Hepatocyte (in vitro differentiated cells): Measurements from ENCODE around the gene RAB12. TPM values are rescaled to one million over a fixed set of nuclear protein-coding genes. Genes with fewer than 3 reads are reported as not detected.

Source experiments
- DNase-seq: peaks from one replicate; pipeline ENCODE4 v3.0.0-alpha.2; 2016; ENCODE audit warnings: low spot score
- H2AFZ ChIP-seq: fragments of 200-600 bp; sonication (generic); 2 replicates; pipeline ENCODE4 v1.6.0; 2016; ENCODE audit warnings: antibody characterized with exemption, mild to moderate bottlenecking
- H3K27ac ChIP-seq: fragments of 200-600 bp; sonication (generic); 2 replicates; pipeline ENCODE4 v1.5.1; 2016; ENCODE audit warnings: mild to moderate bottlenecking
- H3K27me3 ChIP-seq: fragments of 200-600 bp; sonication (generic); 2 replicates; pipeline ENCODE4 v1.6.1; 2016
- H3K36me3 ChIP-seq: fragments of 200-600 bp; sonication (generic); replicated peaks from 2 replicates; pipeline ENCODE4 v1.5.1; 2016; ENCODE audit warnings: low read depth; ENCODE audit not compliant: insufficient read depth
- H3K4me1 ChIP-seq: fragments of 200-600 bp; sonication (generic); 2 replicates; pipeline ENCODE4 v1.5.1; 2016; ENCODE audit warnings: mild to moderate bottlenecking, moderate library complexity; ENCODE audit not compliant: insufficient read depth
- H3K4me2 ChIP-seq: fragments of 200-600 bp; sonication (generic); 2 replicates; pipeline ENCODE4 v1.6.0; 2016
- H3K4me3 ChIP-seq: fragments of 200-600 bp; sonication (generic); 2 replicates; pipeline ENCODE4 v1.5.1; 2016; ENCODE audit warnings: mild to moderate bottlenecking
- H3K79me2 ChIP-seq: fragments of 200-600 bp; sonication (generic); 2 replicates; pipeline ENCODE4 v1.6.0; 2017; ENCODE audit warnings: mild to moderate bottlenecking
- H3K9me2 ChIP-seq: fragments of 200-600 bp; sonication (generic); replicated peaks from 2 replicates; pipeline ENCODE4 v1.6.0; 2017; ENCODE audit warnings: mild to moderate bottlenecking; ENCODE audit not compliant: insufficient read depth
- H3K9me3 ChIP-seq: fragments of 200-600 bp; sonication (generic); 2 replicates; pipeline ENCODE4 v1.5.1; 2016; ENCODE audit warnings: low read depth, mild to moderate bottlenecking
- H4K20me1 ChIP-seq: fragments of 200-600 bp; sonication (generic); 2 replicates; pipeline ENCODE4 v1.6.0; 2016; ENCODE audit warnings: mild to moderate bottlenecking; ENCODE audit not compliant: insufficient read depth, poor library complexity, severe bottlenecking
- EZH2 ChIP-seq: fragments of 200-600 bp; sonication (generic); IDR thresholded peaks from 2 replicates; pipeline ENCODE4 v1.6.1; 2016; ENCODE audit warnings: antibody characterized with exemption, mild to moderate bottlenecking, borderline replicate concordance
- EZH2phosphoT487 ChIP-seq: fragments of 200-600 bp; sonication (generic); IDR thresholded peaks from one replicate; pipeline ENCODE4 v1.6.1; 2018; ENCODE audit warnings: antibody characterized with exemption, mild to moderate bottlenecking, low read depth, moderate library complexity; ENCODE audit not compliant: unreplicated experiment, severe bottlenecking
- WGBS: methylation state at CpG from one replicate; pipeline ENCODE4 v1.1.6; 2016; ENCODE audit warnings: low lambda C conversion rate; ENCODE audit errors: missing lambda C conversion rate; 5-methylcytosine and 5-hydroxymethylcytosine counted together
- polyA plus RNA-seq: library from polyadenylated mRNA; unstranded; fragments of >200 nt; fragmentation: Nextera tagmentation; extraction: Ambion mirVana; gene quantifications from 2 replicates; pipeline ENCODE4 v1.2.1, GENCODE V29; 2016
- total RNA-seq: library from RNA; depleted of rRNA; stranded (reverse); fragments of >200 nt; gene quantifications from 2 replicates; pipeline ENCODE4 v1.2.3, GENCODE V29; 2014
- TF ChIP-seq, protein P1 (sequence below): fragments of 200-600 bp; sonication (generic); IDR thresholded peaks from 2 replicates; pipeline ENCODE4 v1.5.1; 2016; ENCODE audit warnings: antibody characterized with exemption, mild to moderate bottlenecking; ENCODE audit not compliant: poor library complexity

RAB12 gene
- total and polyA plus RNA-seq, 2 experiments from 2014 or later, result 4.7 to 33.2 TPM

DNA sequence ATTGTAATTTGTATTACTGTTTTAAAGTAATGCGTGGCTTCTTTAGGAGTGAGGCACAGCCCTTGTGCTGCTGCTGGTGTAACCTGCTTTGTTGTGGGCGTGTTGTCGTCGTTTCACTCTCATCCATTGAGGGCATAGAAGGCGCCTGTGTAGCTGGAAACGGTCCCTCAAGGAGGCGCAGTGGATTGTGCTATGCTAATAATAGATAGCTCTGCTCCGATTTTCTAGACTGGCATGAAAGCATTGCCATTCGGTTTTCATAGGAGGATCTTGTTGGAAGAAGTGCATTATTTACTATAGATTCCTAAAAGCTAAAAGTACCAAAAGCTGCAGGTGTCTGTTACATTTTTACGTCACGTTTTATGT, 17.9 kb downstream of the RAB12 start:
- no peak overlapping the region for H2AFZ ChIP-seq
- WGBS, result 85% methylated on average over 11 of the region's 11 CpGs
- H3K9me2 ChIP-seq, result no peaks in the 10 kb centered on the region
- H3K79me2 ChIP-seq, result peaks cover 68% of the 10 kb centered on the region
- no peak for TF ChIP-seq EZH2
- no peak for TF ChIP-seq EZH2phosphoT487
- TF ChIP-seq, protein P1, sequence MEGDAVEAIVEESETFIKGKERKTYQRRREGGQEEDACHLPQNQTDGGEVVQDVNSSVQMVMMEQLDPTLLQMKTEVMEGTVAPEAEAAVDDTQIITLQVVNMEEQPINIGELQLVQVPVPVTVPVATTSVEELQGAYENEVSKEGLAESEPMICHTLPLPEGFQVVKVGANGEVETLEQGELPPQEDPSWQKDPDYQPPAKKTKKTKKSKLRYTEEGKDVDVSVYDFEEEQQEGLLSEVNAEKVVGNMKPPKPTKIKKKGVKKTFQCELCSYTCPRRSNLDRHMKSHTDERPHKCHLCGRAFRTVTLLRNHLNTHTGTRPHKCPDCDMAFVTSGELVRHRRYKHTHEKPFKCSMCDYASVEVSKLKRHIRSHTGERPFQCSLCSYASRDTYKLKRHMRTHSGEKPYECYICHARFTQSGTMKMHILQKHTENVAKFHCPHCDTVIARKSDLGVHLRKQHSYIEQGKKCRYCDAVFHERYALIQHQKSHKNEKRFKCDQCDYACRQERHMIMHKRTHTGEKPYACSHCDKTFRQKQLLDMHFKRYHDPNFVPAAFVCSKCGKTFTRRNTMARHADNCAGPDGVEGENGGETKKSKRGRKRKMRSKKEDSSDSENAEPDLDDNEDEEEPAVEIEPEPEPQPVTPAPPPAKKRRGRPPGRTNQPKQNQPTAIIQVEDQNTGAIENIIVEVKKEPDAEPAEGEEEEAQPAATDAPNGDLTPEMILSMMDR, result no peak
- DNase-seq, result no peak
- no peaks in the 10 kb centered on the region for H3K27me3 ChIP-seq
- no peaks in the 10 kb centered on the region for H3K4me1 ChIP-seq
- H3K4me3 ChIP-seq, result no peak overlapping the region
- H3K27ac ChIP-seq, result no peak overlapping the region
- H3K4me2 ChIP-seq, result no peak overlapping the region
- no peaks in the 10 kb centered on the region for H3K9me3 ChIP-seq
- peaks cover 17% of the 10 kb centered on the region for H4K20me1 ChIP-seq
- no peaks in the 10 kb centered on the region for H3K36me3 ChIP-seq

DNA sequence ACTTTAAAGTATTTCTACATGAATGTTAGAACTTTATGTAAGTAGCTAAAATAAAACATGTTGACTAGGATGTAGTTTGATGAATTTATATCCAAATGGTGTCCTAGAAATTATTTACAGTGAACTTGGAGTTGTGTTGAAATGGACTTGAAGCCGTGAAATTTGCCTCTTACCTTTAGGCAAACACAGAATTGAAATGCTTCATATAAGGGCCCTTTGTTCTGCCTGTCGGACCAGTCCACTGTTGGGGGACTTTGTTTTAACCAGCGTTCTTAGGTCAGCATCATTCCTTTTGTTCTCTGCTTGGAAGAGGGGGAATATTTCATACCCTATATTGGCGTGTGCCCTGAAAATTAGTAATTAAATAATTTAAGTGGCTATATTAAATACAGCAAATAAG, 18.3 kb downstream of the RAB12 start:
- Histone ChIP-seq H3K36me3 (no peaks in the 10 kb centered on the region), H3K4me3 (no peak overlapping the region), H3K27ac (no peak overlapping the region), H4K20me1 (peaks cover 17% of the 10 kb centered on the region), H3K79me2 (peaks cover 64% of the 10 kb centered on the region), H3K27me3 (no peaks in the 10 kb centered on the region), H3K4me2 (no peak overlapping the region), H2AFZ (no peak overlapping the region), H3K9me3 (no peaks in the 10 kb centered on the region), H3K9me2 (no peaks in the 10 kb centered on the region), H3K4me1 (no peaks in the 10 kb centered on the region)
- no peak for DNase-seq
- TF ChIP-seq EZH2 (no peak), EZH2phosphoT487 (no peak)
- TF ChIP-seq, protein P1, result no peak
- WGBS, result 83% methylated on average over 4 of the region's 4 CpGs

DNA sequence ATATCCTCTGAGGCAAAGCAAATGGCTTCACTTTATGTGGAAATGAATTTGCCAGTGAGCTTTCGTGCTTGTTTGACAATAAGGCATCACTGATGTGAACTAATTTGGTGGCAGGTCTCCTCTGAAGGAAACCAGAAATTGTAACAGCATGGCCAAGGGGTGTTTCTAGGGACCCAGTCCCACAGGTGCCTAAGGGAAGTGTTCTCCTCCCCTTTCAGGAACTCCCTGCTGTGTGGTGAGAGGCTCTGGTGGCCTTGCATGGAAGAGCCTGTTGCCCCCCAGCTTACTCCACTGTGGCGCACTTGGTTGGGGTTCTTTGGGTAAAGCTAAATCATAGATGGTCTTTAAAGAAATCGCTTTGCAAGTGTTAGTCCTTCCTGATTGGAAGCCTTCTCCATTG, 20.4 kb downstream of the RAB12 start:
- Histone ChIP-seq H3K4me1 (no peaks in the 10 kb centered on the region), H3K36me3 (no peaks in the 10 kb centered on the region), H3K4me2 (no peak overlapping the region), H4K20me1 (peaks cover 6% of the 10 kb centered on the region), H3K27me3 (no peaks in the 10 kb centered on the region), H3K79me2 (peaks cover 45% of the 10 kb centered on the region), H3K9me2 (no peaks in the 10 kb centered on the region), H2AFZ (no peak overlapping the region), H3K4me3 (no peak overlapping the region), H3K9me3 (no peaks in the 10 kb centered on the region), H3K27ac (no peak overlapping the region)
- 96% methylated on average over 3 of the region's 3 CpGs for WGBS
- DNase-seq, result no peak
- TF ChIP-seq EZH2 (no peak), EZH2phosphoT487 (no peak)
- TF ChIP-seq, protein P1, result no peak

DNA sequence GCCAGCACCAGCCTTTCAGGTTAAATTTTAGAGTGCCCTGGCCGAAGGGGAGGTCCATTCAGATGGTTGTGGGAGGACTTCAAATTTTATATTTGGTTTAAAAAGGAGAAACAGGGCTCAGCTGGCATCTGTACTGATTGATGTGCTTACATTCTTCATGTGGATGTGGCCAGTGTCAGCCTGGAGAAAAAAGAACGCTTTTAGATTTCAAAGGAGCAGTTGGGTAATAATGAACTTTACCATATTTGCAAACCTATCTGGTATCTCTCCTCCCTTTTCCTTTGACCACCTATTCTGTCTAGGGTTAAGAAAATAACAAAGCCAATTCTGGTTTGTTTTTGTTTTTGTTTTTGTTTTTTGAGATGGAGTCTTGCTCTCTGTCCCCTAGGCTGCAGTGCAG, 21.3 kb downstream of the RAB12 start:
- H3K4me1 ChIP-seq, result no peaks in the 10 kb centered on the region
- peaks cover 2% of the 10 kb centered on the region for H4K20me1 ChIP-seq
- no peaks in the 10 kb centered on the region for H3K27me3 ChIP-seq
- DNase-seq, result no peak
- H3K36me3 ChIP-seq, result peaks cover 5% of the 10 kb centered on the region
- H3K9me2 ChIP-seq, result no peaks in the 10 kb centered on the region
- 94% methylated on average over 2 of the region's 2 CpGs for WGBS
- H3K4me2 ChIP-seq, result no peak overlapping the region
- peaks cover 38% of the 10 kb centered on the region for H3K79me2 ChIP-seq
- no peak overlapping the region for H2AFZ ChIP-seq
- H3K9me3 ChIP-seq, result no peaks in the 10 kb centered on the region
- no peak overlapping the region for H3K27ac ChIP-seq
- TF ChIP-seq, protein P1, result no peak
- no peak for TF ChIP-seq EZH2phosphoT487
- TF ChIP-seq EZH2, result no peak
- H3K4me3 ChIP-seq, result no peak overlapping the region
